SK-N-SH (cell line): ENCODE results near the gene OR51B2. TPM values are rescaled to one million over a fixed set of nuclear protein-coding genes. Genes with fewer than 3 reads are reported as not detected.

Experiments
- CTCF ChIA-PET: fragments of 300-600, 350-600 bp; formaldehyde crosslinking; extraction: SDS; loops from one replicate; lab custom pipeline; 2021; lab: Yijun Ruan, JAX
- POLR2A ChIA-PET: fragments of 350-600 bp; sonication (Branson Sonifier 250); formaldehyde crosslinking; extraction: SDS; loops from one replicate; lab custom pipeline; 2020; ENCODE audit warnings: antibody characterized with exemption, inconsistent platforms; lab: Yijun Ruan, JAX
- DNase-seq: peaks from one replicate; pipeline ENCODE4 v3.0.0; 2012
- H2AFZ ChIP-seq: fragments of 200-600 bp; sonication (generic); 2 replicates; pipeline ENCODE4 v1.8.1; 2016; ENCODE audit warnings: antibody characterized with exemption, mild to moderate bottlenecking, low read depth
- H3F3A ChIP-seq: fragments of 200-600 bp; sonication (generic); replicated peaks from 2 replicates; pipeline ENCODE3; 2016; ENCODE audit warnings: antibody characterized with exemption, mild to moderate bottlenecking; ENCODE audit not compliant: insufficient read depth
- H3K27ac ChIP-seq, 2 experiments: fragments of 200-500 bp in 1 of 2; fragments of 200-600 bp in 1 of 2; sonication (Bioruptor generic) in 1 of 2; sonication (generic), shearing (Covaris generic) in 1 of 2; 2 replicates each; pipeline versions ENCODE4 v1.5.1 to v1.6.1; 2014 to 2016; ENCODE audit warnings: low read depth in 2 of 2, inconsistent platforms in 1 of 2, low read length in 1 of 2, mild to moderate bottlenecking in 1 of 2, mixed read lengths in 1 of 2
- H3K27me3 ChIP-seq: fragments of 200-600 bp; sonication (generic), shearing (Covaris generic); 2 replicates; pipeline ENCODE4 v1.6.1; 2016; ENCODE audit warnings: mixed run types; ENCODE audit not compliant: insufficient read depth
- H3K36me3 ChIP-seq, 2 experiments: fragments of 200-500 bp in 1 of 2; fragments of 200-600 bp in 1 of 2; sonication (Bioruptor generic) in 1 of 2; sonication (generic) in 1 of 2; replicated peaks in 1 of 2; 2 replicates each; pipeline versions ENCODE3 to v1.5.1; 2014 to 2016; ENCODE audit warnings: low read length in 1 of 2, mild to moderate bottlenecking in 1 of 2; ENCODE audit not compliant: insufficient read depth in 2 of 2, control insufficient read depth in 1 of 2
- H3K4me1 ChIP-seq, 2 experiments: fragments of 200-500 bp in 1 of 2; fragments of 200-600 bp in 1 of 2; sonication (Bioruptor generic) in 1 of 2; sonication (generic), shearing (Covaris generic) in 1 of 2; 2 replicates each; pipeline versions ENCODE4 v1.5.1 to v1.6.1; 2014 to 2016; ENCODE audit warnings: low read depth in 1 of 2, low read length in 1 of 2, mixed run types in 1 of 2; ENCODE audit not compliant: insufficient read depth in 2 of 2, control insufficient read depth in 1 of 2
- H3K4me2 ChIP-seq: fragments of 200-600 bp; sonication (generic), shearing (Covaris generic); 2 replicates; pipeline ENCODE4 v1.6.1; 2017; ENCODE audit warnings: mixed run types
- H3K4me3 ChIP-seq, 2 experiments: fragments of 200-500 bp in 1 of 2; fragments of 200-600 bp in 1 of 2; sonication (Bioruptor generic) in 1 of 2; sonication (generic), shearing (Covaris generic) in 1 of 2; 2 replicates each; pipeline versions ENCODE4 v1.5.1 to v1.8.1; 2014 to 2016; ENCODE audit warnings: low read depth in 2 of 2, inconsistent platforms in 1 of 2, low read length in 1 of 2, mild to moderate bottlenecking in 1 of 2, mixed read lengths in 1 of 2, moderate library complexity in 1 of 2
- H3K79me2 ChIP-seq: fragments of 200-600 bp; sonication (generic); 2 replicates; pipeline ENCODE4 v1.8.1; 2017; ENCODE audit warnings: mild to moderate bottlenecking; ENCODE audit not compliant: insufficient read depth
- H3K9ac ChIP-seq: fragments of 200-600 bp; sonication (generic); 2 replicates; pipeline ENCODE4 v1.6.1; 2017; ENCODE audit warnings: mixed run types
- H3K9me2 ChIP-seq: fragments of 200-600 bp; sonication (generic); 2 replicates; pipeline ENCODE4 v1.6.1; 2017; ENCODE audit warnings: mixed run types
- H3K9me3 ChIP-seq: fragments of 200-600 bp; sonication (generic); 2 replicates; pipeline ENCODE4 v1.6.1; 2017; ENCODE audit warnings: mixed run types, mild to moderate bottlenecking, moderate library complexity
- H4K20me1 ChIP-seq: fragments of 200-600 bp; sonication (generic); 2 replicates; pipeline ENCODE4 v1.6.1; 2017; ENCODE audit warnings: mild to moderate bottlenecking, mixed run types; ENCODE audit not compliant: insufficient read depth
- CTCF ChIP-seq: fragments of 200-600 bp; sonication (generic); IDR thresholded peaks from 2 replicates; pipeline ENCODE4 v1.6.1; 2017; ENCODE audit warnings: antibody characterized with exemption, mild to moderate bottlenecking, moderate library complexity
- ELF1 ChIP-seq: IDR thresholded peaks from 2 replicates; pipeline ENCODE4 v1.4.0; 2012
- EZH2phosphoT487 ChIP-seq: fragments of 200-600 bp; sonication (generic); IDR thresholded peaks from 2 replicates; pipeline ENCODE4 v1.6.1; 2017; ENCODE audit warnings: low read depth, mixed run types, mild to moderate bottlenecking, antibody characterized with exemption, moderate library complexity, borderline replicate concordance
- FOSL2 ChIP-seq: IDR thresholded peaks from 2 replicates; pipeline ENCODE4 v1.4.0; 2012; ENCODE audit warnings: low read depth, mild to moderate bottlenecking, moderate library complexity, borderline replicate concordance
- FOXM1 ChIP-seq: IDR thresholded peaks from 2 replicates; pipeline ENCODE4 v1.4.0; 2012; ENCODE audit warnings: low read depth, mild to moderate bottlenecking
- GABPA ChIP-seq: IDR thresholded peaks from 2 replicates; pipeline ENCODE4 v1.4.0; 2012; ENCODE audit warnings: low read depth, mild to moderate bottlenecking
- IRF3 ChIP-seq: fragments of 150-350 bp; IDR thresholded peaks from 2 replicates; pipeline ENCODE4 v1.6.1; 2016; ENCODE audit warnings: mild to moderate bottlenecking, low read depth, low read length
- NFIC ChIP-seq: IDR thresholded peaks from 2 replicates; pipeline ENCODE4 v1.4.0; 2012; ENCODE audit warnings: borderline replicate concordance
- POLR2AphosphoS5 ChIP-seq: IDR thresholded peaks from 2 replicates; pipeline ENCODE4 v1.6.1; 2012; ENCODE audit warnings: low read depth, low read length
- RAD21 ChIP-seq: IDR thresholded peaks from 2 replicates; pipeline ENCODE4 v1.6.1; 2012; ENCODE audit warnings: mild to moderate bottlenecking, low read length
- REST ChIP-seq: IDR thresholded peaks from 2 replicates; pipeline ENCODE4 v1.6.1; 2012; ENCODE audit warnings: mild to moderate bottlenecking, low read depth, low read length, moderate library complexity
- SIN3A ChIP-seq: IDR thresholded peaks from 2 replicates; pipeline ENCODE4 v1.6.1; 2012; ENCODE audit warnings: low read depth, mild to moderate bottlenecking, low read length, moderate library complexity, borderline replicate concordance
- SMC3 ChIP-seq: IDR thresholded peaks from 2 replicates; pipeline ENCODE4 v1.6.1; 2012; ENCODE audit warnings: low read depth, low read length, improper control_type of control experiment
- TAF1 ChIP-seq: IDR thresholded peaks from 2 replicates; pipeline ENCODE4 v1.6.1; 2012; ENCODE audit warnings: low read depth, mild to moderate bottlenecking, low read length, moderate library complexity, borderline replicate concordance
- USF1 ChIP-seq: IDR thresholded peaks from 2 replicates; pipeline ENCODE4 v1.4.0; 2012; ENCODE audit warnings: low read depth, borderline replicate concordance
- YY1 ChIP-seq: IDR thresholded peaks from 2 replicates; pipeline ENCODE4 v1.4.0; 2012; ENCODE audit warnings: low read depth, mild to moderate bottlenecking
- WGBS: methylation state at CpG from one replicate; pipeline ENCODE4 v1.1.6; 2017; ENCODE audit warnings: low lambda C conversion rate; 5-methylcytosine and 5-hydroxymethylcytosine counted together
- polyA plus RNA-seq, 3 experiments: library from polyadenylated mRNA; depleted of rRNA; stranded (reverse); fragments of >200 nt; gene quantifications; 2 replicates each; pipeline ENCODE4 v1.2.3, GENCODE V29; 2012

Gene OR51B2
- polyA plus RNA-seq, 1 of the 3 experiments (the other 2 are of a cell fraction): not detected

- H3K36me3 ChIP-seq: no peaks in the 10 kb centered on the region
- POLR2A ChIA-PET: no interaction called here
- H2AFZ ChIP-seq: no peak overlapping the region
- peak; percentile 34; the same call in 1 of the 2 replicates for TF ChIP-seq YY1
- no peak for TF ChIP-seq EZH2phosphoT487
- no peak for TF ChIP-seq TAF1
- no peak for TF ChIP-seq SIN3A
- no peak for TF ChIP-seq SMC3
- no peak for TF ChIP-seq FOXM1
- TF ChIP-seq REST: no peak
- no peak for TF ChIP-seq FOSL2
- peak; percentile 39 for TF ChIP-seq RAD21
- no peak for TF ChIP-seq GABPA
- no peak for TF ChIP-seq NFIC
- TF ChIP-seq POLR2AphosphoS5: no peak
- TF ChIP-seq CTCF: peak; percentile 53
- no peak for TF ChIP-seq USF1
- no peak for TF ChIP-seq ELF1
- TF ChIP-seq IRF3: no peak
- 0% methylated on average over 1 of the region's 1 CpG for WGBS
- no peaks in the 10 kb centered on the region for H4K20me1 ChIP-seq
- peak; percentile 9 for DNase-seq
- no peaks in the 10 kb centered on the region for H3K79me2 ChIP-seq
- no peaks in the 10 kb centered on the region for H3K9me2 ChIP-seq
- no peak overlapping the region for H3K9ac ChIP-seq
- H3K4me3 ChIP-seq: no peak overlapping the region
- CTCF ChIA-PET: no interaction called here
- no peak overlapping the region for H3K27ac ChIP-seq
- H3K27me3 ChIP-seq: no peaks in the 10 kb centered on the region
- H3K4me2 ChIP-seq: no peak overlapping the region
- no peaks in the 10 kb centered on the region for H3K9me3 ChIP-seq
- no peaks in the 10 kb centered on the region for H3K4me1 ChIP-seq
- H3F3A ChIP-seq: no peaks in the 10 kb centered on the region
These were observed 32.8 kb downstream of the OR51B2 start for GRCh38 chr11:5291207-5291838.
